IMR-90 (cell line): ENCODE data around the gene MET.

Source experiments
- BHLHE40 ChIP-seq: fragments of 150-350 bp; IDR thresholded peaks from 2 replicates; pipeline ENCODE4 v1.6.1; 2016; ENCODE audit warnings: mild to moderate bottlenecking, low read depth, low read length
- CEBPB ChIP-seq: IDR thresholded peaks from 2 replicates; pipeline ENCODE4 v1.6.1; 2012; ENCODE audit warnings: low read depth, low read length, improper control_type of control experiment
- CHD1 ChIP-seq: IDR thresholded peaks from 2 replicates; pipeline ENCODE4 v1.6.1; 2012; ENCODE audit warnings: low read depth, low read length, improper control_type of control experiment
- MAFK ChIP-seq: IDR thresholded peaks from 2 replicates; pipeline ENCODE4 v1.6.1; 2012; ENCODE audit warnings: low read depth, low read length, improper control_type of control experiment
- MAZ ChIP-seq: IDR thresholded peaks from 2 replicates; pipeline ENCODE4 v1.6.1; 2012; ENCODE audit warnings: low read depth, mild to moderate bottlenecking, low read length, improper control_type of control experiment, moderate library complexity, borderline replicate concordance
- NFE2L2 ChIP-seq: fragments of 150-350 bp; IDR thresholded peaks from 2 replicates; pipeline ENCODE4 v1.6.1; 2016; ENCODE audit warnings: low read depth, mild to moderate bottlenecking, low read length
- POLR2A ChIP-seq: IDR thresholded peaks from 2 replicates; pipeline ENCODE4 v1.6.1; 2012; ENCODE audit warnings: mild to moderate bottlenecking, low read depth, low read length
- RAD21 ChIP-seq: IDR thresholded peaks from 2 replicates; pipeline ENCODE4 v1.6.1; 2012; ENCODE audit warnings: low read length, improper control_type of control experiment
- RCOR1 ChIP-seq: IDR thresholded peaks from 2 replicates; pipeline ENCODE4 v1.6.1; 2012; ENCODE audit warnings: mild to moderate bottlenecking, low read length, improper control_type of control experiment; ENCODE audit not compliant: insufficient replicate concordance
- RFX5 ChIP-seq: IDR thresholded peaks from 2 replicates; pipeline ENCODE4 v1.8.0; 2012; ENCODE audit warnings: low read depth, mild to moderate bottlenecking, low read length, moderate library complexity
- TF ChIP-seq, protein P1 (sequence below): conservative IDR thresholded peaks from 2 replicates; pipeline ENCODE4 v1.5.1; 2012; ENCODE audit warnings: mild to moderate bottlenecking, low read depth, low read length, improper control_type of control experiment
- TF ChIP-seq, protein P2 (sequence below): fragments of 150-350 bp; IDR thresholded peaks from 2 replicates; pipeline ENCODE4 v1.6.1; 2017; ENCODE audit warnings: mild to moderate bottlenecking, antibody characterized with exemption, low read length, low read depth

- TF ChIP-seq POLR2A (no peak), CEBPB (no peak), RCOR1 (no peak), RAD21 (peak; percentile 48; the same call in 1 of the 2 replicates), RFX5 (no peak), NFE2L2 (no peak), CHD1 (no peak), MAZ (no peak), MAFK (no peak), BHLHE40 (no peak)
- TF ChIP-seq, protein P1, sequence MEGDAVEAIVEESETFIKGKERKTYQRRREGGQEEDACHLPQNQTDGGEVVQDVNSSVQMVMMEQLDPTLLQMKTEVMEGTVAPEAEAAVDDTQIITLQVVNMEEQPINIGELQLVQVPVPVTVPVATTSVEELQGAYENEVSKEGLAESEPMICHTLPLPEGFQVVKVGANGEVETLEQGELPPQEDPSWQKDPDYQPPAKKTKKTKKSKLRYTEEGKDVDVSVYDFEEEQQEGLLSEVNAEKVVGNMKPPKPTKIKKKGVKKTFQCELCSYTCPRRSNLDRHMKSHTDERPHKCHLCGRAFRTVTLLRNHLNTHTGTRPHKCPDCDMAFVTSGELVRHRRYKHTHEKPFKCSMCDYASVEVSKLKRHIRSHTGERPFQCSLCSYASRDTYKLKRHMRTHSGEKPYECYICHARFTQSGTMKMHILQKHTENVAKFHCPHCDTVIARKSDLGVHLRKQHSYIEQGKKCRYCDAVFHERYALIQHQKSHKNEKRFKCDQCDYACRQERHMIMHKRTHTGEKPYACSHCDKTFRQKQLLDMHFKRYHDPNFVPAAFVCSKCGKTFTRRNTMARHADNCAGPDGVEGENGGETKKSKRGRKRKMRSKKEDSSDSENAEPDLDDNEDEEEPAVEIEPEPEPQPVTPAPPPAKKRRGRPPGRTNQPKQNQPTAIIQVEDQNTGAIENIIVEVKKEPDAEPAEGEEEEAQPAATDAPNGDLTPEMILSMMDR = peak; percentile 46
- TF ChIP-seq, protein P2, sequence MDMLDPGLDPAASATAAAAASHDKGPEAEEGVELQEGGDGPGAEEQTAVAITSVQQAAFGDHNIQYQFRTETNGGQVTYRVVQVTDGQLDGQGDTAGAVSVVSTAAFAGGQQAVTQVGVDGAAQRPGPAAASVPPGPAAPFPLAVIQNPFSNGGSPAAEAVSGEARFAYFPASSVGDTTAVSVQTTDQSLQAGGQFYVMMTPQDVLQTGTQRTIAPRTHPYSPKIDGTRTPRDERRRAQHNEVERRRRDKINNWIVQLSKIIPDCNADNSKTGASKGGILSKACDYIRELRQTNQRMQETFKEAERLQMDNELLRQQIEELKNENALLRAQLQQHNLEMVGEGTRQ = no peak
Observed at GRCh38 chr7:116786791-116787443, 114.9 kb downstream of the MET start.
